ENCODE results near the gene SHOC2.

Gene SHOC2

DNA sequence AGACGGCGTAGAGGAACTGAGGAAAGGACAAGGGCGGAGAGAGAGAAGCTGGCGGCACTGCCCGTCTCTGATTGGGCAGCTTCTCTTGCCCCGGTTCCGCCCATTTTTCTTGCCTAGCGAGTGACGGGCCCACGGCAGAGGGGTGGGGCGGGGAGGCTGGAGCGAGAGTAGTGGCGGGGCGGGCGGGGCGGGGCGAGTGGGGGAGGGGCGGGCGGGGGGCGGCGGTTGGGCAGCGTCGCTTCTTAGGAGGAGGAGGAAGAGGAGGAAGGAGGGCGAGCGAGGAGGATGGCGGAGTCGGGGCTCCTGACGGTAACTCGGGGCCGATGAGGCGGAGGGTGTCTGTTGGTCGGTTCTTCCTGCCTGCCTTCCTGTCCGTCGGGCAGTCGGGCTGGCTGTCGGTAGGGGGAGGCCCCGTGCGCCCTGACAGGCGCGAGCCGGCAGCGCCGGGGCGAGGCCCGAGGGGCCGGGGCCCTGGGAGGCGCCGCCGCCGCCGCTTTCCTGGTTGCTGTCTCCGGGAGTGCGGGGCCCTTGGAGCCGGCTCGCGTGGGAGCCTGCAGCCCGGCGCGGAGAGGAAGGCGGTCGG lies at the start of gene SHOC2:
Gene SHOC2, plus strand, starts transcription at position 256 of the 583 bp plus-strand sequence. CDS start 44,755 bp downstream, outside the sequence.
- DNase-seq (ENCODE audit: low spot score): no peak

GRCh38 chr10:110870823-110871297 lies 48.5 kb upstream of the SHOC2 start:
- no peak for DNase-seq (ENCODE audit: low spot score)

DNA sequence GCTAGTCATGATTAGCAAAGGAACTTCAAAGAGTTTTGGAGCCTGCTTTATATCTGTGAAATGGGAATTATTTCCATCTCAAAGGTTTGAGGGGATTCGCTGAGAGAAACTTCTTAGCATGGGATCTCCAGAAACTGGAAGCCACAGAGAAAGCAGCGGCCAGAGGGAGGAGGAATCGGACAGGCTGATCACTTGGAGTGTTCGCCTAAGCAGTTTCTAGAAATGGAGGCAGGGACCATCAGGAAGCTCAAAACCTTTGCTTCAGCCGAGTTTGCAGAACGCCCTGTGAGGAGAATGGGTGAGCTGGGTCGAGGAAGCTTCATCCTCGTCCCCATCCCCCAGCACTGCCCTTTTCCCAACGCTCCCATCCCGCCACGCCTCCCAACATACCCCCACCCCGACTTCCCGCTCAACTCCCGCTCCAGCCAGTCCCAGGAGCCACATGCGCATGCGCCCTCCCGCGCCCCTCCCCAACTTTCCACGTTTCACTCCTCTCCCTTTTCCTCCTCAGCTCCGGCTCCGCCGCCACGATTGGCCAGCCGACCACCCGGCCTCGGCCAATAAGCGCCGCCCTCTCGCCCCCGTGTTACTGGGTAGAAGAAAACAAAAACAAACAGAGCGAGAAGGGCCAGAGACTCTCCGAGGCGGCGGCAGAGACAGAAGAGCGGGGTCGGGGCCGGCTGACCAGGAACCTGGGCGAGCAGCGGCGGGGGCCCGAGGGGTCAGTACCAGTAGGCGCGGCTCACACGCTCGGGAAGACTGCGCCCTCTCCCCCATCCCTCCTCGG lies 47.9 kb upstream of the SHOC2 start, which contains the start of gene PDCD4:
Gene PDCD4, plus strand, starts transcription at position 631 of the 787 bp plus-strand sequence. CDS start 4,100 bp downstream, outside the sequence.
- DNase-seq (ENCODE audit: low spot score): peak; percentile 99

- DNase-seq (ENCODE audit: low spot score): peak; percentile 73
Measured at GRCh38 chr10:110872145-110872983, 47.0 kb upstream of the SHOC2 start.

GRCh38 chr10:110872984-110873923 lies 46.1 kb upstream of the SHOC2 start:
- no peak for DNase-seq (ENCODE audit: low spot score)

- DNase-seq (ENCODE audit: low spot score): no peak
Measured at GRCh38 chr10:110873951-110874350, 45.5 kb upstream of the SHOC2 start.

- no peak for DNase-seq (ENCODE audit: low spot score)
Measured at GRCh38 chr10:110876000-110876399, 43.4 kb upstream of the SHOC2 start.

GRCh38 chr10:110876788-110877187 lies 42.6 kb upstream of the SHOC2 start:
- DNase-seq (ENCODE audit: low spot score): no peak

DNA sequence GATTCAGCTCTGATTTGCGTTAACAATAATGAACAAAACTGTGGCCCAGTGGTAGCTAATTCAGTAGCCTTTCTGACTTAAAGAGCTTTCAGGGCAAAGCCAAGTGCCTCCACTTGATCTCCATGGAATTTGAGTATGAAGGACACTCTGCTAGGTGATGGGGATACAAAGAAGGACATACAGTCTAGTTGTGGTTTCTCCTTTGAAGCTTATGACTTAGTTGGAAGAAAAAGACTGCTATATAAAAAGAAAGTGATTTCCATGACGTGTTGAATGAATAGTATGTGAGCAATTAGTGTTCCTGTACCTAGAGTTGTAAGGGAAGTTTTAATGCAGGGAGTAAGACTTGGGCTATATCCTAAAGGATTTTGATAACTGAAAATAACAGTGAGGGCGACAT lies 39.4 kb upstream of the SHOC2 start:
- DNase-seq (ENCODE audit: low spot score): no peak

DNA sequence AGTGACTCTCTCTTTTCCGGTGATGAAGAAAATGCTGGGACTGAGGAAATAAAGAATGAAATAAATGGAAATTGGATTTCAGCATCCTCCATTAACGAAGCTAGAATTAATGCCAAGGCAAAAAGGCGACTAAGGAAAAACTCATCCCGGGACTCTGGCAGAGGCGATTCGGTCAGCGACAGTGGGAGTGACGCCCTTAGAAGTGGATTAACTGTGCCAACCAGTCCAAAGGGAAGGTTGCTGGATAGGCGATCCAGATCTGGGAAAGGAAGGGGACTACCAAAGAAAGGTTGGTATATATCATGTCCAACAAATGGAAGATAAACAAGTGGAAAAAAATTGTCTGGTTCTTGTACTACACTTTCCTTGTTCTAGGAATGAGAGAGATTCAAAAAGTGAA lies 38.2 kb upstream of the SHOC2 start:
- DNase-seq (ENCODE audit: low spot score): no peak

DNA sequence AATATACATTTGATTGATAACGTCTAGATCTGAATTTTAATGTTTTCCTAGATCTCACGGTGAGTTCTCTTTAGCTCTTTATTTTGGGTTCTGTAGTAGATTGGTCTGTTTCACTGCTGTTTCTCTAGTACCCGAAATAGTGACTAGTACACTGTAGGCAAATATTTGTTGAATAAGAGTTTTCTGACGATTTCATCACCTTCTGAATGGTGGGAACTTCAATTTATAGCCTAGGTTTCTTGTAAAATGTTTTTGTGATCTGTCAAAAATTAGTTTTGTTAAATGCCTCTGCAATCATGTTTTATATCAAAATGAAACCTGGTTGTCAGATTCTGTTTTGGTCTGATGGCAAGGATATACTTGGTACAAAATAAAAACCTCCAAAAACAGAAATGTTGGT lies 37.5 kb upstream of the SHOC2 start:
- no peak for DNase-seq (ENCODE audit: low spot score)

- no peak for DNase-seq (ENCODE audit: low spot score)
Measured at GRCh38 chr10:110883924-110884323, 35.5 kb upstream of the SHOC2 start.

- no peak for DNase-seq (ENCODE audit: low spot score)
Measured at GRCh38 chr10:110885932-110886674, 33.3 kb upstream of the SHOC2 start.

DNA sequence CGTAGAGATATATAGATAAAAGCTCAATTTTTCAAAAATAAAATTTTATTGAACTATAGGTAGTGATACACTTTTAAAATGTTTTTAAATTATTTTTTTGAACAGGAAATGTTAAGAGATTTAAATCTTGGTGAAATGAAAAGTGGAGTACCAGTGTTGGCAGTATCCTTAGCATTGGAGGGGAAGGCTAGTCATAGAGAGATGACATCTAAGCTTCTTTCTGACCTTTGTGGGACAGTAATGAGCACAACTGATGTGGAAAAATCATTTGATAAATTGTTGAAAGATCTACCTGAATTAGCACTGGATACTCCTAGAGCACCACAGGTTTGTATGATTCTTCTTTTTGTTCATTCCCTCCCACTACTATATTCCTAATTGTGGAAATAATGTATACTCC lies 31.8 kb upstream of the SHOC2 start:
- DNase-seq (ENCODE audit: low spot score): no peak

DNA sequence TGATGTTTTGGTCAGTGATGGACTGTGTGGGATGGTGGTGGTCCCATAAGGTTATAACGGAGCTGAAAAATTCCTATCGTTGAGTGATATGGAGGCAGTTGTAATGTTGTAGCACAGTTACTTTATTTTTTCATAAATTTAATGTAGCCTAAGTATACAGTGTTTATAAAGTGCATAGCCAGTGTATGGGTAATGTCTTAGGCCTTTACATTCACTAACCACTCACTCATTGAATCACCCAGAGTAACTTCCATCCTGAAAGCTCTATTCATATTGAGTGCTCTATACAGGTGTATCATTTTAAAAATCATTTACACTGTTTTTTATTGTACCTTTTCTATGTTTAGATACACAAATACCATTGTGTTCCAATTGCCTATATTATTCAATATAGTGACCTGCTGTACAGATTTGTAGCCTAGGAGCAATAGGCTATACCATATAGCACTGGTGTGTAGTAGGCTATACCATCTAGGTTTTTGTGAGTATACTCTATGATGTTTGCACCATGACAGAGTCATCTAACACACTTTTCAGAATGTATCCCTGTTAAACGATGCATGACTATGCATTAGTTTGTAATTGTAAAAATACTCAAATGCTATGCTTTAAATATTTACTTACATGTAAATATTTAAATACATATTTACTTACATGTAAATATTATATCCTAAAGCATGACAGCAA lies 26.7 kb upstream of the SHOC2 start:
- no peak for DNase-seq (ENCODE audit: low spot score)

- peak; percentile 46 for DNase-seq (ENCODE audit: low spot score)
Measured at GRCh38 chr10:110893559-110894179, 25.7 kb upstream of the SHOC2 start.

DNA sequence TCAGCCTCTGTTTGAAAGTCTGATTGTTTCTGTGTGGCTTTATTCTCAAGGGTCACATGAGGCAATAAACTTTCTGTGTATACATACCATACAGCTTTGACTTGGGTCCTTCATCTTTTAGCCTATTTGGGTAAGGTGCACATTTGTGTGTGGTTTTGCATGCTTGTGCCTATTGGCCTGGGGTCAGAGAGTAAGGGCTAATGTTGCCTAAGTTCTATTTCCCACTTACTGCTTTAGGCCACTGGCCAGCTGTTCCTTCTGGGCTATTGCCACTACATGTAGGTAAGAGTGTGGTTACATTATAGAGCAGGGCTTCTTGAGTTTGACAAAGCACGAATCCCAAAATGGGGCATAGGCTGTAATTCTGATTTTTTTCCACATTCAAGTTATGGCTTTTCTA lies 22.2 kb upstream of the SHOC2 start:
- no peak for DNase-seq (ENCODE audit: low spot score)

DNA sequence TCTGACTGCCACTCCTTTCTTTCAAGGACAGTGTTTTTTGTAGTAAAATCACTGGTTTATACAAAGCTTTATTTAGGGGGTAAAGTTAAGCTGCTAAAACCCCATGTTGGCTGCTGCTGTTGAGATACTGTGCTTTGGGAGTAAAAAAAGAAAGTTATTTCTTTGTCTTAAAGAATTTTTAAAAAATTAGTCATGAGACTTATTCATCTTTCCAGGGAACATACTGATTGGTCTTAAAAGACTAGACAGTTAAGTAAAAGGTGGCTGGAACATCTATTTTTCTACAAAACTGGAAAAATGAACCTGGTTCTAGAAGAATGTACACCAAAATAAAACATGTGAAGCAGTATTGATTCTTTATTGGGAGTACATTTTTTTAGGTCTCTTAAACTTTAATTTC lies 21.0 kb upstream of the SHOC2 start:
- no peak for DNase-seq (ENCODE audit: low spot score)

DNA sequence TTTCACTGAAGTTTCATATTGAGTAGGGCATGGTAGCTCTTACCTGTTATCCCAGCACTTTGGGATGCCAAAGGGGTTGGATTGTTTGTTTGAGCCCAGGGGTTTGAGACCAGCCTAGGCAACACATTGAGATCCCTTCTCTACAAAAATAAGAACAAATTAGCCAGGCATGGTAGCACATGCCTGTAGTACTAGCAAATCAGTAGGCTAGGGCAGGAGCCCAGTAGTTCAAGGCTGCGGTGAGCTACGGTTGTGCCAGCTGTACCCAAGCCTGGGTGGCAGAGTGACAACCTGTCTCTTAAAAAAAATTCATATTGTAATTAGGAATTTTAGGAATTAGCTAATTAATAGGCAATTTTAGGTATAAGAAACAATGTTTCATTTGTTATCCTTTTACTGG lies 18.4 kb upstream of the SHOC2 start:
- DNase-seq (ENCODE audit: low spot score): no peak

Data from Ammon's horn (tissue), 1 donor.